Testis (tissue), 2 donors: Measurements from ENCODE around the gene BCL2L11.

ENCODE experiments used
- POLR2A ChIP-seq: fragments of 450-650 bp; IDR thresholded peaks from one replicate; pipeline ENCODE4 v1.6.1; 2017; ENCODE audit warnings: antibody characterized with exemption, mild to moderate bottlenecking, moderate library complexity
- TF ChIP-seq, protein P1 (sequence below), 3 experiments: fragments of 450-650 bp in 2 of 3; fragments of 200-600 bp in 1 of 3; sonication (generic) in 1 of 3; IDR thresholded peaks; one replicate each; pipeline ENCODE4 v1.5.1; 2016 to 2019; ENCODE audit warnings: antibody characterized with exemption in 3 of 3, mild to moderate bottlenecking in 2 of 3, moderate library complexity in 1 of 3

DNA sequence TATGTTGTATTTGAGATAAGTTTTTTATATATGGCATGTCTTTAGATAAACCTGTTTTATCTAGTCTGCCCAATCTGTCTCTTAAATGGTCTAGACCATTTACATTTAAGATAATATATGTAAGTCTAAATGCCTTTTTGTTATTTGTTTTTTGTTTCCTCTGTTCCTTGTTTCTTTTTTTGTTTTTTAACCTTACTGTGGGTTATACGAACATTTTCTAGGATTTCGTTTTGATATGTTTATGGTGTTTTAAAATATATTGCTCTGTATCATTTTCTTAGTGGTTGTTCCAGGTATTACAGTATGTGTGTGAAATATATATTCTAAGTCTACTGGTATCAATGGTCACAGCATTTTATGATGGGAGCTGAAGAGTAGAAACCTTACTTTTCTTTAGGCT, 13.3 kb downstream of the BCL2L11 start:
- TF ChIP-seq, protein P1, sequence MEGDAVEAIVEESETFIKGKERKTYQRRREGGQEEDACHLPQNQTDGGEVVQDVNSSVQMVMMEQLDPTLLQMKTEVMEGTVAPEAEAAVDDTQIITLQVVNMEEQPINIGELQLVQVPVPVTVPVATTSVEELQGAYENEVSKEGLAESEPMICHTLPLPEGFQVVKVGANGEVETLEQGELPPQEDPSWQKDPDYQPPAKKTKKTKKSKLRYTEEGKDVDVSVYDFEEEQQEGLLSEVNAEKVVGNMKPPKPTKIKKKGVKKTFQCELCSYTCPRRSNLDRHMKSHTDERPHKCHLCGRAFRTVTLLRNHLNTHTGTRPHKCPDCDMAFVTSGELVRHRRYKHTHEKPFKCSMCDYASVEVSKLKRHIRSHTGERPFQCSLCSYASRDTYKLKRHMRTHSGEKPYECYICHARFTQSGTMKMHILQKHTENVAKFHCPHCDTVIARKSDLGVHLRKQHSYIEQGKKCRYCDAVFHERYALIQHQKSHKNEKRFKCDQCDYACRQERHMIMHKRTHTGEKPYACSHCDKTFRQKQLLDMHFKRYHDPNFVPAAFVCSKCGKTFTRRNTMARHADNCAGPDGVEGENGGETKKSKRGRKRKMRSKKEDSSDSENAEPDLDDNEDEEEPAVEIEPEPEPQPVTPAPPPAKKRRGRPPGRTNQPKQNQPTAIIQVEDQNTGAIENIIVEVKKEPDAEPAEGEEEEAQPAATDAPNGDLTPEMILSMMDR (IDR thresholded peaks at IDR 0.05): peak in 1 of 3 experiments; percentile 67
- no peak for TF ChIP-seq POLR2A
